GM19467 (cell line): ENCODE results near the gene ENGASE.
"Not testable (repeated sequence)": the region's sequence is repeated elsewhere in the genome, so short reads cannot be mapped to it uniquely, and the experiment has no call there.

Experiments
- ATAC-seq: cut with Tn5 transposase; IDR thresholded peaks from one replicate; pipeline ENCODE4 v1.9.1; 2021; ENCODE audit warnings: mild to moderate bottlenecking, moderate library complexity; ENCODE audit not compliant: unreplicated experiment

Gene ENGASE

GRCh38 chr17:79074649-79075445 lies at the start of gene ENGASE:
Gene ENGASE, plus strand, starts transcription at chr17:79074824. Its CDS starts 121 bp downstream, at chr17:79074945.
- peak; percentile 85 for ATAC-seq

DNA sequence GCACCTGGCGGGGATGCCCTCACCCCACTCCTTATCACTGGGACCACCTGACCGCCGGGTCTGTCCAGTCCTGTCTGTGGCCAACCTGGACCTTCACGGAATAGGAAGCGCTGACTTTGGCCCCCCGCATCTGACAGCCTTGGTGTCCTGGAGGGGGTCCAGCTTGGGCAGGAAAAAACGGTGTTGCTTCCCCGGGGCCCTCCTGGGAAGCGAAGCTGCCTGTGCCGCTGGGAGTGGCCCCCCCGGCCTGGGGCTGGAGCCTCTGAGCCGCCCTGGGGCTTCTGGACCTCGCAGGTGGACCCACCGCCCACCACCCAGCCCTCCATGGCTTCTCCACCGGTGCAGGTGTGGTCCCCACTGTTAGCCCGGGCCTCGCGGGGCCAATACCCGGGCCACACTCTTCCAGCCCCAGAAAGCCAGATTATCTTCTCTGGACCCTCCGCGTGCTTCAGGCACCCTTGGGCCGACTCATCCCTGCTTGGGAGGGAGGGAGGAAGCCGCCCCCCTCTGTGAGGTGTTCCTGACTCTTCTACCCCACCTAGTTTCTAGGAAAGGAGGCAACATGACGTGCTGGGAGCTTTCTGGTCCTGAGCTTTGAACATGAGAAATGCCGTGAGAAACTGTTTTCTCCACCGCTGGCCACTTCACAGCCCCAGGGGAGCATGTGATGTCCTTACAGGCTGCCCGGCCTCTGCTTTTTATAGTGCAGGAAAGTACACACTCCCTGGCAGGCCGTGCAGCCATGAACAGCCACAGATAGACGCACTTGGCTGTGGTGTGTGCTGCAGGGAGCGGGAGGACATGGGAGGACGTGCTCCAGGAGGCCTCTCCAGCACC lies 49.5 kb upstream of the ENGASE start:
- no peak for ATAC-seq

GRCh38 chr17:79026376-79027273 lies 48.0 kb upstream of the ENGASE start:
- ATAC-seq = no peak

- ATAC-seq = no peak
These were observed 47.2 kb upstream of the ENGASE start for GRCh38 chr17:79027274-79027924.

GRCh38 chr17:79027925-79028491 lies 46.6 kb upstream of the ENGASE start:
- no peak for ATAC-seq

DNA sequence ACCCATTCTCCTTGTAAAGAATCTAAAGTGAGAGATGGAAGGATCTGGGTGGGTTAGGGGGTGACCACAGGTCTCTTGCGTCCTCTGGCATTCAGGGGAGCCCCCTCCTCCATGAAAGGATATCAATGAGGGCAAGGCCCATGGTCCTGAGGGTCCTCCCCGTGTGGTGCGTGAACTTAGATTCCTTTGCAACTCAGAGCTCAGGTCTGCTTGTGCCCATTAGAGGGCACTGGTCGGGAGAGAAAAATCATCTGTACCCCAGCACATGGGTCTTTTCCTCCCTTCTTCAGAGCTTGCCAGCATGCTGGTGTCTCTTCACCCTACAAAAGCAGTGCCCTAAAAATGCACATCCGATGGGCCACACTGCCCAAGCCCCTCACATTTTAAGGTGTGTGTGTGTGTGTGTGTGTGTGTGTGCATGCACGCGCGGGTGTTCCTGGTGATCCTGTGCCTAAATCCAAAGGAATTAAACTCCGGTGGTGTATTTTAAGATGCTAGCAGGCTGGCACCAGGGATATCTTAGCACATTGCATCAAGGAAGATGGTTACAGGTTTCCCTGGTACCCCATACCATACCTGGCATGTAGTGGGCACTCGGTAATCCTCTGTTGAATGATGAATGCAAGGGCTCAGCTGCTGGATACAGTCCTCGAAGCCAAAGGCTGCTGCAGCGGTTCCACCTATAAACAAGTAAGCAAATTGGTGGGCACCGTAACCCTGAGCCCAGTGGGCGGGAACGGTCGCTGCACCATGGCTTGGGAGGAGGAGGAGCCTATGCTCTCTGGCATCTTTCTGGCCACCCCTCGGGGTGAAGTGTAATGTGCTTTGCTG lies 45.9 kb upstream of the ENGASE start:
- no peak for ATAC-seq

- no peak for ATAC-seq
These were observed 45.2 kb upstream of the ENGASE start for GRCh38 chr17:79029327-79030009.

DNA sequence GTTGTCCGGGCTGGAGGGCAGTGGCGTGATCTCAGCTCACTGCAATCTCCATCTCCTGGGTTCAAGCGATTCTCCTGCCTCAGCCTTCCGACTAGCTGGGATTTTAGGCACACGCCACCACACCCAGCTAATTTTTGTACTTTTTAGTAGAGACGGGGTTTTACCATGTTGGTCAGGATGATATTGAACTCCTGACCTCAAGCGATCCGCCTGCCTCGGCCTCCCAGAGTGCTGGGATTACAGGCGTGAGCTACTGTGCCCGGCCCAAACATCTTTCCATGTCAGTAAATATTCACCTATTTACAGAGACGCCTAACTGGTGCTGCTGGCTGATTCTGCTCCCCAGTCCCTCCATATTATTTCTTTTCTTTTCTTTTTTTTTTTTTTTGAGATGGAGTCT lies 44.0 kb upstream of the ENGASE start:
- ATAC-seq = not testable (repeated sequence)

DNA sequence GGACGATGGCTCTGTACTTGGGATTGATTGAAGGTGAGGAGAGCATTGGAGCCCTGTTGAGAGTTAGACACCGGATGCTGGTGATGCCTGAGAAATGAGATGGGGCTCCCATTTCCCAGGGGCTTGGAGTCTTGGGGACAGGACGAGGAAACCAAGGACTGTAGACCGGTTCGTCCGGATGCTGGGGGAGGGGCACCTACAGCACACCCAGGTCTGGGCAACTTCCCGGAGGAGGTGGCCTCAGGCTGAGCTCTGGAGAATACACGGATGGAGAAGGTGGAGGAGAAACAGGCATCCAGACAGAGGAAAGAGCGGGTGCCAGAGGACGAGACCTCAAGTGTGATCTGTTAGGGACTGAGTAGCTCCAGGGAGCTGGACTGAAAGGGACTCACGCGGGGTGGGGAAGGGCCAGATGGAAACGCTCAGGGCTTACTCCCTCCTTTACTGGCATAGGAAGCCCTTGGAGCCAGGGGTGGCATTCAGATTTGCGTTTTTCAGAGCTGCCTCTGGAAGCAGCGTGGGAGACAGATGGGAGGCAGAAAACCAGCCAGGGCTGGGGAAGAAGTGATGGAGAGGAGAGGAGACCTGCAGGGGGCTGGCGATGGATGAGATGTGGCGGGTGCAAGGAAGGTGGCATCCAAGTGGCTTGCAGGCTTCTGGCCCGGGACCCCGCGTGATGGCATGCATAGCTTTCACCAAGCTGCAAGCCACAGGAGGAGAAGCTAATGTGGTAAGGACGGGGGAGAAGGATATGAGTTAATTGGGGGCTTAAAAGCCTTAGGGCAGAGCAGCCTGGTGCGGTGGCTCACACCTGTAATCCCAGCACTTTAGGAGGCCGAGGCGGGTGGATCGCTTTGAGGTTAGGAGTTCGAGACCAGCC lies 42.4 kb upstream of the ENGASE start:
- ATAC-seq = no peak

DNA sequence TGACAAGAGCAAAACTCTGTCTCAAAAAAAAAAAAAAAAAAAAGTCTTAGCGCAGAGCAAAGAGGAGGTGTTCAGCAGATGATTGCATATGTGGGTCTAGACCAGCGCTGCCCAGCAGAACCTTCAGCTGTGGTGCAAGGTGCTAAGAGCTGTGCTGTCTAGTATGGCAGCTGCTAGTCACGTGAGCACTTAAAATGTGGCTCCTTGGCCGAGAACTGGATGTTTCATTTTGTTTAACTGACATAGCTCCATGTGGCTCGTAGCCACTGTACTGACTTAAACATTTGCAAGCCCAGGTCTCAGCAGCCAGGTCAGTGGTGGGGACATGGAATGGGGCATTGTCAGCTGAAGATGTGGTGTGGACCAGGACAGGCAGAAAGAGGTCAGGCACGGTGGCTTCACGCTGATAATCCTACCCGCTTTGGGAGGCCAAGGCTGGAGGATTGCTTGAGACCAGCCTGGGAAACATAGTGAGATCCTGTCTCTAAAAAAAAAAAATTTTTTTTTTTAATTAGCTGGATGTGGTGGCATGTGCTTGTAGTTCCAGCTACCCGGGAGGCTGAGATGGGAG lies 41.5 kb upstream of the ENGASE start:
- ATAC-seq = no peak

DNA sequence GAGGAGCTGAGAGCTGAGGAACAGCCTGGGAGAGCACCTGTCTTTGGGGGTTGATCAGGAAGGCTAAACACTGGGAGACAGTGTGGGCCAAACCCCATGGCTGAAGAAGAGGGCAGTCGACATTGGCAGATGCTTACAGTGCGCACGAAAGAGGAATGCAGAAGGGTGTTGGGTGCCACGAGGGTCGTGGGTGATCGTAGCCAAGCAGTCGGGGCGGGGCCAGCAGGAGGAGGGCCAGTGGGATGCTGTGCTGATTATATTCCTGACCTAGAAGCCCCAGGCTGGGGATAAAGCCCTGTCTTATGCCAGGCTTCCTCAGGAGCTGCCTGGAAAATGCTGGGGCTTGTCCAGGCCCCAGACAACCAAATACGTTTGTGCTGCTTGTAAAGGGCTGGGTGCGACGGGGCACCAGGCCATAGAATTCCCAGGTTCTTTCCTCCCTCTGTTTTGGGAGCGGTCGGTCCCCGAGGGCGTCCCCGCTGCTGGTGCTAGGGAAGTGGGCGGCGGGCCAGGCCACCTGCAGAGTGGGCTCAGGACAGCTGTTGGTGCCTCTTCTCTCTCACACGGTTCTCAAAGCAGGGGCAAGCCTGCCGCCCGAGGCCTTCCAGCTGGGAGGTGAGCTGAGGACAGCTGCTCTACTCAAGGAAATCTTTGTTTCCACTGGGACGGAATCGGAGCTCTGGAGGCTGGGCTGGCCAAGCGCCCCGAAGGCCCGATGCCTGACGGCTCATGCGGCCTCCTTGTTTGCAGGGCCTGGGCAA lies 40.7 kb upstream of the ENGASE start:
- ATAC-seq = no peak

DNA sequence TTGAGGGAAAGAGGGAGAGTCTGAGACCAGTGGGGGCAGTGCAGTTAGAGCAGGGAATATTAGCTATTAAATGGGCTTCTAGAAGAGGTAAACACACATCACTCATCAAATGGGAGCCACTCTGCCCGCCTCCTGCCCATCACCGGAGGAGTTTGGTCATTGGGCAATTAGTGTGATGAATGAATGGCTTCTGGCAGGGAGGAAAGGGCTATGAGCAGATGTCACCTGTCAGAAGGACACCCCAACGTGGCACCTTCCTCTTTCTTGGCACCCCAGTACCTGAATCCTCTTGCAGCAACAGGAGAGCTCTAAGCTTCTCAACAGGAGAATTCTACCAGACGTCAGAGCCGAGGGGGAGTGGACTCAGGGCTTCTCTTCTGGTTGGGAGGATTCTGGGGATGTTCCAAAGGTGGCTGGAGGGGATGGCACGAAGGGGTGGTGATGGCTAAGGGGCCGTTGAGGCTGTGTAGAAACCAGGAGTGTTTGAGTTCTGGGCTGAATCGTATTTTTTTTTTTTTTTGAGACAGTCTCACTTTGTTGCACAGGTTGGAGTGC lies 39.6 kb upstream of the ENGASE start:
- no peak for ATAC-seq

DNA sequence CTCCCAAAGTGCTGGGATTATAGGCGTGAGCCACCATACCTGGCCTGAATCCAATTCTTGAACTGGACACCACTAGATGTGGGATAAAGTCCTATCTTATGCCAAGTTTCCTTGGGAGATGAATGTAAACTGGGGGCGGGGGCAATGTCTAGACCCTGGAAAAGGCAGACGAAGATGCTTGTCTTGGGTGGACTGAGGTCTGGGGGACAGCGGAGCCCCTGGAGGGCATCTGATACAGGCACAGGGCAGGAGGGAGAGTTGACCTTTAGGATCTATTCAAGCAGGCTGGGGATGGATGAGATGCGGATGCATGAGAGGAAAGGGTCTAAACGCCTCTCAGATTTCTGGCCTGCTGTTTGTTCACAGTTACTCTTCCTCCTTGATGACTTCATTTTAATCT lies 38.9 kb upstream of the ENGASE start:
- no peak for ATAC-seq

- no peak for ATAC-seq
These were observed 38.4 kb upstream of the ENGASE start for GRCh38 chr17:79036181-79036580.

- no peak for ATAC-seq
These were observed 38.0 kb upstream of the ENGASE start for GRCh38 chr17:79036596-79036995.

DNA sequence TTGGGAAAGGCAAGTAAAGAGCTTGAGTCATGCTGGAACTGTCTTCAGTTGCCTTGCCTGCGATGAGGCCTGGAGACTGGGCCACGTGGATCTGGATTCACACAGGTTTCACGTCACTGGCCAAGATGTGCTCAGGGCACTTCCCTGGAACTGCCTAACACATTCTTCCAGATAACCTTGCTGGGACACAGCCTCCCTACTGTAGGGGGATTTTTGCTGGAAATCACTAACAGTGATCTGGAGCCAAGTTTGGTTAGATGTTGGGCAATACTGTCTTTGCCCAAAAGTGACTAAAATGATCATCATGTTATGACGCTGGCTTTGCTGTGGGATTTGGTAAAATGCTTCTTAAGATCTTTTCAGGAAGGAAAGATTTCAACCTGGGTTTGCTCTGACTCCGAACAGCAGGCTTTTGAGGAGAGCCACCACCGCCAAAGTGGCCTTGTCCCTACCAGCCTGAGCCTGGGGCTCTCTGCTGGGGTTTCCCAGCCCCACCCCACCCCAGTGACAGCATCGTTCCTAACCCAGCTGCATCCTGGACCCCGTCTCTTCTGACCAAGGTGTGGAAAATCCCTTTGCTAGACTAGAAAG lies 36.0 kb upstream of the ENGASE start:
- ATAC-seq = no peak
